ENCODE measurements around the gene BYSL.

- TF ChIP-seq CTCF (IDR thresholded peaks at IDR 0.05; ENCODE audit: insufficient read depth, low read length, poor library complexity, severe bottlenecking) (no peak), EZH2phosphoT487 (conservative IDR thresholded peaks at IDR 0.05; ENCODE audit: low read length) (no peak)
Measured at GRCh38 chr6:41927253-41927652, 6.0 kb downstream of the BYSL start.
